ENCODE results near the gene PRICKLE2. TPM values are rescaled to one million over a fixed set of nuclear protein-coding genes. Genes with fewer than 3 reads are reported as not detected.
A peak's percentile ranks its signal among the peaks of the same experiment; 100 is the strongest.

PRICKLE2 gene
- total RNA-seq, 1 experiment from 2014 or later, result not detected

DNA sequence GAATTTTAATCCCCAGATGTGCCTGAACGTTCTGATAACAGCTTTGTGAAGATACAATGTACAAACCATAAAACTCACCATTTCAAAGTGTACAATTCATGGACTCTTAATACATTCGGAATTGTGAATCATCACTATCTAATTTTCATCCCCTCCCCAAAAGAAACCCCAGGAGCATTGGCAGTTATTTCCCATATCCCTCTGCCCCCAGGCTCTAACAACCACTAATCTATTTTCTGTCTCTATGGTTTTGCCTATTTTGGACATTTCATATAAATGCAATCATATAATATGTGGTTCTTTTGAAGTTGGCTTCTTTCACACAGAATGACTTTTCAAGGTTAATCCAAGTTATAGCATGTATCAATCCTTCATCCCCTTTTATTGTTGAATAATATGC is 25.3 kb downstream of the PRICKLE2 start:
- intact Hi-C loops (cut with micrococcal nuclease; ENCODE audit: unreplicated experiment), result no loop called here
- Histone ChIP-seq H3K27ac (ENCODE audit: low read depth, low read length, poor library complexity, severe bottlenecking) (no peak overlapping the region), H3K36me3 (ENCODE audit: insufficient read depth, low read length, poor library complexity, severe bottlenecking) (no peaks in the 10 kb centered on the region), H3K4me1 (ENCODE audit: insufficient read depth, low read length, poor library complexity, severe bottlenecking) (peaks cover 6% of the 10 kb centered on the region), H3K27me3 (replicated peaks; ENCODE audit: insufficient read depth, low read depth, low read length, poor library complexity) (peaks cover 19% of the 10 kb centered on the region), H3K4me3 (ENCODE audit: low read depth, low read length, poor library complexity, severe bottlenecking) (no peak overlapping the region), H3K9me3 (ENCODE audit: low read depth, low read length, poor library complexity, severe bottlenecking) (no peaks in the 10 kb centered on the region)
- no peak for TF ChIP-seq EZH2 (IDR thresholded peaks at IDR 0.05; ENCODE audit: borderline replicate concordance, low read depth, low read length, poor library complexity, severe bottlenecking)
- TF ChIP-seq, protein P1, sequence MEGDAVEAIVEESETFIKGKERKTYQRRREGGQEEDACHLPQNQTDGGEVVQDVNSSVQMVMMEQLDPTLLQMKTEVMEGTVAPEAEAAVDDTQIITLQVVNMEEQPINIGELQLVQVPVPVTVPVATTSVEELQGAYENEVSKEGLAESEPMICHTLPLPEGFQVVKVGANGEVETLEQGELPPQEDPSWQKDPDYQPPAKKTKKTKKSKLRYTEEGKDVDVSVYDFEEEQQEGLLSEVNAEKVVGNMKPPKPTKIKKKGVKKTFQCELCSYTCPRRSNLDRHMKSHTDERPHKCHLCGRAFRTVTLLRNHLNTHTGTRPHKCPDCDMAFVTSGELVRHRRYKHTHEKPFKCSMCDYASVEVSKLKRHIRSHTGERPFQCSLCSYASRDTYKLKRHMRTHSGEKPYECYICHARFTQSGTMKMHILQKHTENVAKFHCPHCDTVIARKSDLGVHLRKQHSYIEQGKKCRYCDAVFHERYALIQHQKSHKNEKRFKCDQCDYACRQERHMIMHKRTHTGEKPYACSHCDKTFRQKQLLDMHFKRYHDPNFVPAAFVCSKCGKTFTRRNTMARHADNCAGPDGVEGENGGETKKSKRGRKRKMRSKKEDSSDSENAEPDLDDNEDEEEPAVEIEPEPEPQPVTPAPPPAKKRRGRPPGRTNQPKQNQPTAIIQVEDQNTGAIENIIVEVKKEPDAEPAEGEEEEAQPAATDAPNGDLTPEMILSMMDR (conservative IDR thresholded peaks at IDR 0.05; ENCODE audit: low read depth, low read length), result no peak
- no TSS peak for BruUV-seq (replicated peaks)
- CTCF ChIA-PET, result no interaction called here
- POLR2A ChIA-PET (ENCODE audit: low non-redundant PET), result no interaction called here
- no peak for DNase-seq (ENCODE audit: low spot score)

DNA sequence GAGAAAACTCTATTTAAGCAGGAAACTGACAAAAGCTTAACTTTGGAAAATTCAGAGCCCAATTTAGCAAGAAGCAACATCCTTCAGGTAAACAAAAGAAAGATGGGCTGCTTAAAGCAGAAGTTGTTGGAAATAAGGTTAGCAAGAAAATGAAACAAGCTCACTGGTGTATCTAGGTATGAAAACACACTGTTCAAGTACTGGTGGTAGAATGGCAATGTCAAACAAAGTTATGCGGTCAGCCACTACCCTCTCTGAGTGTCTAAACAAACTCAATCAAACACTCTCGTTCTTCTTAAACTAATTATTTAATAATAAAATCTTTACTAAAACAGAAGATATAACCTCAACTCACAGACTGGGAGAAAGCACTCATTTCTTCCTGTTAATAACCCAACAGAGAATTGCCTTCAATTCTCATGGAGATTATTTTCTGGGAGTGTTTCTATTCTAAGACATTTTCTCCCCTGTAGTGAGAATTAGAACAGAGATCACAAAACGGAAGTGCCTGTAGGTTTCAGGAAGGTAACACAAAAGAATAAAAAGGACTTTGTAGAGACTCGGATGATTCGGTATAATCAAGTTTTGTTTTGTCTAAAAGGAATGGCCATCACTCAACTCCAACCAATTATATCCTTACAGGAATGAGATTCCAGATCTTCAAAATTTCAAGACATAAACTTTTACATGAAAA is 28.9 kb downstream of the PRICKLE2 start:
- H3K36me3 ChIP-seq (ENCODE audit: insufficient read depth, low read length, poor library complexity, severe bottlenecking), result no peaks in the 10 kb centered on the region
- ChIA-PET POLR2A (ENCODE audit: low non-redundant PET) (no interaction called here), CTCF (no interaction called here)
- H3K27me3 ChIP-seq (replicated peaks; ENCODE audit: insufficient read depth, low read depth, low read length, poor library complexity), result peaks cover 5% of the 10 kb centered on the region
- H3K4me3 ChIP-seq (ENCODE audit: low read depth, low read length, poor library complexity, severe bottlenecking), result no peak overlapping the region
- intact Hi-C loops (cut with micrococcal nuclease; ENCODE audit: unreplicated experiment), result no loop called here
- H3K4me1 ChIP-seq (ENCODE audit: insufficient read depth, low read length, poor library complexity, severe bottlenecking), result peaks cover 6% of the 10 kb centered on the region
- BruUV-seq (replicated peaks), result no TSS peak
- TF ChIP-seq, protein P1 (conservative IDR thresholded peaks at IDR 0.05; ENCODE audit: low read depth, low read length), result no peak
- peak; percentile 74 for DNase-seq (ENCODE audit: low spot score)
- no peak overlapping the region for H3K27ac ChIP-seq (ENCODE audit: low read depth, low read length, poor library complexity, severe bottlenecking)
- H3K9me3 ChIP-seq (ENCODE audit: low read depth, low read length, poor library complexity, severe bottlenecking), result no peaks in the 10 kb centered on the region

DNA sequence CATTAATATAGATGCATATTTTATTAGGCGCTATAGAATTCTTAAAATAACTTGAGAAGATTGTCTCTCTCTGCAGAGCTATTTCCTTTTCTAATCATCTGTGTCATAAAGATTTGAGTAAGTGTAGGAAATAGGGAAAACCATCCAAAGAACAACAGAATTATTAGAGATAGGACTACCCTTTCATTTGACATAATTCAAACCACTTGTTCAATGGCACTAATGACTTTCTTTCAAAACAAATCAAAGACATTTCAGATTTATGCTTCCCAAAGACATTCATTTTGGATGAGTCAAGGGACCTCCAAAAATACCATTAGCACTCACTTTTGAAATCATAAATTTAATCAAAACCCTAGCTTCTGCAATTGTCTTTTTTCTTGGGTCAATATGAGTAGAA is 29.5 kb downstream of the PRICKLE2 start:
- TF ChIP-seq EZH2 (IDR thresholded peaks at IDR 0.05; ENCODE audit: borderline replicate concordance, low read depth, low read length, poor library complexity, severe bottlenecking), result no peak
- TF ChIP-seq, protein P1 (conservative IDR thresholded peaks at IDR 0.05; ENCODE audit: low read depth, low read length), result no peak
- peak; percentile 26 for DNase-seq (ENCODE audit: low spot score)
- peaks cover 5% of the 10 kb centered on the region for H3K27me3 ChIP-seq (replicated peaks; ENCODE audit: insufficient read depth, low read depth, low read length, poor library complexity)
- no peak overlapping the region for H3K27ac ChIP-seq (ENCODE audit: low read depth, low read length, poor library complexity, severe bottlenecking)
- CTCF ChIA-PET, result no interaction called here
- peaks cover 6% of the 10 kb centered on the region for H3K4me1 ChIP-seq (ENCODE audit: insufficient read depth, low read length, poor library complexity, severe bottlenecking)
- no TSS peak for BruUV-seq (replicated peaks)
- H3K36me3 ChIP-seq (ENCODE audit: insufficient read depth, low read length, poor library complexity, severe bottlenecking), result no peaks in the 10 kb centered on the region
- intact Hi-C loops (cut with micrococcal nuclease; ENCODE audit: unreplicated experiment), result no loop called here
- POLR2A ChIA-PET (ENCODE audit: low non-redundant PET), result no interaction called here
- H3K4me3 ChIP-seq (ENCODE audit: low read depth, low read length, poor library complexity, severe bottlenecking), result no peak overlapping the region
- no peaks in the 10 kb centered on the region for H3K9me3 ChIP-seq (ENCODE audit: low read depth, low read length, poor library complexity, severe bottlenecking)

Data from A673 (cell line).